HepG2 (cell line): Measurements from ENCODE around the gene SPTBN2. TPM values are rescaled to one million over a fixed set of nuclear protein-coding genes. Genes with fewer than 3 reads are reported as not detected.

Experiments used
- ATF5 ChIP-seq: sonication (generic); formaldehyde crosslinking; IDR thresholded peaks from 2 replicates; pipeline ENCODE4 v1.4.0; 2020; ENCODE audit warnings: mild to moderate bottlenecking, low read depth, missing genetic modification reagents
- CBX5 ChIP-seq: sonication (generic); formaldehyde crosslinking; IDR thresholded peaks from 2 replicates; pipeline ENCODE4 v1.4.0; 2020; ENCODE audit warnings: missing genetic modification reagents, borderline replicate concordance
- CC2D1A ChIP-seq: sonication (generic); formaldehyde crosslinking; IDR thresholded peaks from 2 replicates; pipeline ENCODE4 v1.8.1; 2023; ENCODE audit warnings: mild to moderate bottlenecking, missing genetic modification reagents
- CREB3 ChIP-seq: sonication (generic); formaldehyde crosslinking; IDR thresholded peaks from 2 replicates; pipeline ENCODE4 v1.5.0; 2020; ENCODE audit warnings: missing genetic modification reagents
- DBP ChIP-seq: sonication (generic); formaldehyde crosslinking; IDR thresholded peaks from 2 replicates; pipeline ENCODE4 v1.4.0; 2020; ENCODE audit warnings: missing genetic modification reagents; ENCODE audit errors: not compliant biosample characterization
- DNMT1 ChIP-seq: sonication (generic); formaldehyde crosslinking; IDR thresholded peaks from 2 replicates; pipeline ENCODE4 v1.5.1; 2020; ENCODE audit warnings: mild to moderate bottlenecking, missing genetic modification reagents
- EZH2 ChIP-seq: conservative IDR thresholded peaks from 2 replicates; pipeline ENCODE4 v1.6.1; 2012; ENCODE audit warnings: mild to moderate bottlenecking, low read depth, low read length, moderate library complexity
- FOSL2 ChIP-seq: sonication (generic); formaldehyde crosslinking; IDR thresholded peaks from 2 replicates; pipeline ENCODE4 v1.4.0; 2020; ENCODE audit warnings: missing genetic modification reagents
- GMEB2 ChIP-seq: IDR thresholded peaks from 2 replicates; pipeline ENCODE4 v1.6.1; 2016; ENCODE audit warnings: missing biosample characterization, missing genetic modification reagents, low read depth
- KLF16 ChIP-seq, 2 experiments: sonication (generic) in 1 of 2; formaldehyde crosslinking in 1 of 2; IDR thresholded peaks; 2 replicates each; pipeline versions ENCODE4 v1.6.1 to v1.8.0; 2016 to 2023; ENCODE audit warnings: missing genetic modification reagents in 2 of 2, missing compliant biosample characterization in 1 of 2
- MTERF4 ChIP-seq: sonication (generic); formaldehyde crosslinking; IDR thresholded peaks from 2 replicates; pipeline ENCODE4 v1.8.0; 2023; ENCODE audit warnings: mild to moderate bottlenecking, missing genetic modification reagents
- NONO ChIP-seq, 2 experiments: fragments of 450-650 bp in 1 of 2; sonication (generic) in 1 of 2; formaldehyde crosslinking in 1 of 2; IDR thresholded peaks in 1 of 2; conservative IDR thresholded peaks in 1 of 2; 2 replicates each; pipeline versions ENCODE4 v1.6.1 to v1.8.0; 2017 to 2022; ENCODE audit warnings: mild to moderate bottlenecking in 1 of 2, missing genetic modification reagents in 1 of 2, moderate library complexity in 1 of 2
- PAF1 ChIP-seq: IDR thresholded peaks from 2 replicates; pipeline ENCODE4 v1.6.1; 2016; ENCODE audit warnings: missing genetic modification reagents, missing compliant biosample characterization
- PHF21A ChIP-seq: sonication (generic); formaldehyde crosslinking; IDR thresholded peaks from 2 replicates; pipeline ENCODE4 v1.5.0; 2020; ENCODE audit warnings: mild to moderate bottlenecking, missing genetic modification reagents
- POLR2AphosphoS5 ChIP-seq: IDR thresholded peaks from 2 replicates; pipeline ENCODE4 v1.6.1; 2012; ENCODE audit warnings: low read depth, low read length
- RXRB ChIP-seq: IDR thresholded peaks from 2 replicates; pipeline ENCODE4 v1.6.1; 2016; ENCODE audit warnings: borderline replicate concordance, missing genetic modification reagents, missing compliant biosample characterization
- SALL1 ChIP-seq: sonication (generic); formaldehyde crosslinking; IDR thresholded peaks from 2 replicates; pipeline ENCODE4 v1.8.0; 2022; ENCODE audit warnings: mild to moderate bottlenecking, missing genetic modification reagents
- SCMH1 ChIP-seq: sonication (generic); formaldehyde crosslinking; IDR thresholded peaks from 2 replicates; pipeline ENCODE4 v1.9.0; 2021; ENCODE audit warnings: missing genetic modification reagents, mild to moderate bottlenecking, borderline replicate concordance
- TEAD2 ChIP-seq: sonication (generic); formaldehyde crosslinking; IDR thresholded peaks from 2 replicates; pipeline ENCODE4 v1.9.0; 2021; ENCODE audit warnings: missing genetic modification reagents
- ZEB1 ChIP-seq: IDR thresholded peaks from 2 replicates; pipeline ENCODE4 v1.6.1; 2012; ENCODE audit warnings: mild to moderate bottlenecking, low read depth, inconsistent platforms; ENCODE audit not compliant: insufficient replicate concordance
- ZFP36L2 ChIP-seq: sonication (generic); formaldehyde crosslinking; IDR thresholded peaks from 2 replicates; pipeline ENCODE4 v1.4.0; 2020; ENCODE audit warnings: missing genetic modification reagents
- ZNF17 ChIP-seq: sonication (generic); formaldehyde crosslinking; IDR thresholded peaks from 2 replicates; pipeline ENCODE4 v1.5.0; 2020; ENCODE audit warnings: mild to moderate bottlenecking, missing genetic modification reagents
- ZNF570 ChIP-seq: sonication (generic); formaldehyde crosslinking; IDR thresholded peaks from 2 replicates; pipeline ENCODE4 v1.4.0; 2020; ENCODE audit warnings: mild to moderate bottlenecking, missing genetic modification reagents, borderline replicate concordance
- ZNF724P ChIP-seq: sonication (generic); formaldehyde crosslinking; IDR thresholded peaks from 2 replicates; pipeline ENCODE4 v1.8.0; 2022; ENCODE audit warnings: missing genetic modification reagents, borderline replicate concordance
- polyA plus RNA-seq, 8 experiments: library from polyadenylated mRNA; depleted of rRNA in 3 of 8; stranded (reverse) in 7 of 8; unstranded in 1 of 8; fragments of >200 nt; fragmentation: Illumina TruSeq in 4 of 8; extraction: Trizol in 4 of 8; gene quantifications; 2 replicates each; pipeline versions ENCODE4 v1.2.1 to v1.2.3, GENCODE V29; 2011 to 2016; ENCODE audit warnings: low read depth in 4 of 8, missing spikeins in 1 of 8, mixed read lengths in 1 of 8; ENCODE audit not compliant: insufficient read depth in 1 of 8
- total RNA-seq, 5 experiments: library from RNA; depleted of rRNA; stranded (reverse); fragments of >200 nt; fragmentation: Illumina TruSeq; extraction: Trizol; gene quantifications; 2 replicates each; pipeline ENCODE4 v1.2.3, GENCODE V29; 2016; ENCODE audit warnings: low read depth in 1 of 5

Gene SPTBN2
- total and polyA plus RNA-seq, 2 of the 13 experiments (the other 11 are each of a cell fraction or from before 2014, with no cell fraction given), result 0.65 to 4.0 TPM

- peak; percentile 74 for TF ChIP-seq PHF21A (CRISPR knock-in tag)
- TF ChIP-seq FOSL2 (CRISPR knock-in tag), result no peak
- TF ChIP-seq CC2D1A (CRISPR knock-in tag), result no peak
- TF ChIP-seq ATF5, result no peak
- peak; percentile 50; the same call in 1 of the 2 replicates for TF ChIP-seq MTERF4
- TF ChIP-seq DNMT1 (CRISPR knock-in tag), result no peak
- peak; percentile 20; the same call in 1 of the 2 replicates for TF ChIP-seq PAF1
- TF ChIP-seq ZEB1, result peak; percentile 30
- TF ChIP-seq TEAD2 (CRISPR knock-in tag), result no peak; the same call in 1 of the 2 replicates
- TF ChIP-seq SCMH1 (CRISPR knock-in tag), result no peak
- TF ChIP-seq SALL1, result peak; percentile 48
- TF ChIP-seq RXRB (CRISPR knock-in tag), result no peak
- TF ChIP-seq CREB3 (CRISPR knock-in tag), result no peak
- peak in 1 of 2 experiments; percentile 57; a peak in 1 of 4 replicates for TF ChIP-seq KLF16 (CRISPR knock-in tag; IDR thresholded peaks at IDR 0.05)
- no peak for TF ChIP-seq EZH2
- no peak for TF ChIP-seq CBX5 (CRISPR knock-in tag)
- TF ChIP-seq ZNF724P (CRISPR knock-in tag), result peak; percentile 10; the same call in 1 of the 2 replicates
- TF ChIP-seq ZFP36L2 (CRISPR knock-in tag), result no peak
- TF ChIP-seq NONO (IDR thresholded peaks at IDR 0.05), result no peak
- TF ChIP-seq NONO (CRISPR knock-in tag; conservative IDR thresholded peaks at IDR 0.05), result peak; percentile 90
- TF ChIP-seq GMEB2 (CRISPR knock-in tag), result peak; percentile 67; the same call in 1 of the 2 replicates
- no peak for TF ChIP-seq DBP (CRISPR knock-in tag)
- no peak for TF ChIP-seq ZNF17 (CRISPR knock-in tag)
- no peak for TF ChIP-seq ZNF570
- TF ChIP-seq POLR2AphosphoS5, result peak; percentile 81
Measured at GRCh38 chr11:66638177-66639065, 90.6 kb downstream of the SPTBN2 start, which contains the start of gene RBM4 (continued).
